OCI-LY7 (cell line): ENCODE results near the gene NAV2. TPM values are rescaled to one million over a fixed set of nuclear protein-coding genes. Genes with fewer than 3 reads are reported as not detected.
"Not testable (repeated sequence)": the region's sequence is repeated elsewhere in the genome, so short reads cannot be mapped to it uniquely, and the experiment has no call there.

Experiments
- BruUV-seq: library from RNA; stranded (reverse); fragments of 400-500 nt; replicated peaks from 2 replicates; lab custom pipeline; 2021; lab: Mats Ljungman, UMichigan
- CTCF ChIA-PET: fragments of 300-600 bp; sonication (Branson Sonifier 250); formaldehyde crosslinking; loops from one replicate; lab custom pipeline; 2022; ENCODE audit warnings: antibody characterized with exemption; ENCODE audit not compliant: unreplicated experiment; lab: Charles Lee
- POLR2A ChIA-PET: fragments of 300-600 bp; sonication (Branson Sonifier 250); formaldehyde crosslinking; loops from one replicate; lab custom pipeline; 2022; ENCODE audit warnings: antibody characterized with exemption; lab: Charles Lee
- DNase-seq: peaks from one replicate; pipeline ENCODE4 v3.0.0-alpha.2; 2015; ENCODE audit warnings: low spot score
- H2AFZ ChIP-seq: fragments of 200-600 bp; sonication (generic), shearing (Covaris generic); 2 replicates; pipeline ENCODE4 v1.6.1; 2014; ENCODE audit warnings: mild to moderate bottlenecking, antibody characterized with exemption, low read length, moderate library complexity
- H3K27ac ChIP-seq: fragments of 200-600 bp; sonication (generic); 2 replicates; pipeline ENCODE4 v1.5.1; 2014; ENCODE audit warnings: mixed run types, low read depth, mild to moderate bottlenecking, moderate library complexity, low read length, inconsistent platforms; ENCODE audit not compliant: poor library complexity, severe bottlenecking
- H3K36me3 ChIP-seq: fragments of 200-600 bp; sonication (generic); 2 replicates; pipeline ENCODE4 v1.6.1; 2014; ENCODE audit warnings: mild to moderate bottlenecking, antibody characterized with exemption, low read length, moderate library complexity, mixed read lengths; ENCODE audit not compliant: insufficient read depth
- H3K4me1 ChIP-seq: fragments of 200-600 bp; sonication (generic); 2 replicates; pipeline ENCODE4 v1.5.1; 2014; ENCODE audit warnings: mild to moderate bottlenecking, low read length; ENCODE audit not compliant: insufficient read depth, poor library complexity, severe bottlenecking
- H3K4me2 ChIP-seq: fragments of 200-600 bp; sonication (generic); 2 replicates; pipeline ENCODE4 v1.6.1; 2014; ENCODE audit warnings: mild to moderate bottlenecking, low read length
- H3K4me3 ChIP-seq: fragments of 200-600 bp; sonication (generic); 2 replicates; pipeline ENCODE4 v1.5.1; 2014; ENCODE audit warnings: mild to moderate bottlenecking, low read depth, low read length; ENCODE audit not compliant: poor library complexity, severe bottlenecking
- H3K79me2 ChIP-seq: fragments of 200-600 bp; sonication (generic); 2 replicates; pipeline ENCODE4 v1.6.1; 2016; ENCODE audit warnings: low read depth, mild to moderate bottlenecking, low read length, moderate library complexity, mixed read lengths; ENCODE audit not compliant: insufficient read depth
- H3K9me2 ChIP-seq: fragments of 200-600 bp; sonication (generic); 2 replicates; pipeline ENCODE4 v1.6.1; 2016; ENCODE audit warnings: mild to moderate bottlenecking, low read length, mixed read lengths; ENCODE audit not compliant: insufficient read depth
- H3K9me3 ChIP-seq: fragments of 200-600 bp; sonication (generic); 2 replicates; pipeline ENCODE4 v1.6.1; 2014; ENCODE audit warnings: mild to moderate bottlenecking, mixed run types, low read length, mixed read lengths
- H4K20me1 ChIP-seq: fragments of 200-600 bp; sonication (generic); 2 replicates; pipeline ENCODE4 v1.6.1; 2014; ENCODE audit warnings: mild to moderate bottlenecking, antibody characterized with exemption, low read length, moderate library complexity, mixed read lengths; ENCODE audit not compliant: insufficient read depth
- CTCF ChIP-seq: fragments of 200-600 bp; sonication (generic); conservative IDR thresholded peaks from 2 replicates; pipeline ENCODE4 v1.5.1; 2014; ENCODE audit warnings: mild to moderate bottlenecking, antibody characterized with exemption, low read length, moderate library complexity, mixed read lengths
- EZH2phosphoT487 ChIP-seq: fragments of 200-600 bp; sonication (generic); IDR thresholded peaks from 2 replicates; pipeline ENCODE4 v1.6.1; 2018; ENCODE audit warnings: low read depth, borderline replicate concordance, mild to moderate bottlenecking, mixed run types, antibody characterized with exemption, low read length, moderate library complexity, mixed read lengths
- intact Hi-C: fragments of 100-400 bp; cut with micrococcal nuclease; formaldehyde crosslinking; loops from one replicate; pipeline ENCODE4 v1.10.0; 2022; ENCODE audit not compliant: unreplicated experiment
- total RNA-seq, 2 experiments: library from RNA; depleted of rRNA in 1 of 2; stranded (reverse); fragments of >200 nt in 1 of 2; shearing (Covaris generic) in 1 of 2; gene quantifications; 2 replicates each; pipeline ENCODE4 v1.2.3, GENCODE V29; 2014 to 2022

The NAV2 gene
- total RNA-seq, 2 experiments from 2014 or later: 0.06 to 0.68 TPM

GRCh38 chr11:20127671-20128527 is 415.3 kb downstream of the NAV2 start:
- Histone ChIP-seq H3K9me3 (no peaks in the 10 kb centered on the region), H3K36me3 (no peaks in the 10 kb centered on the region), H3K9me2 (no peaks in the 10 kb centered on the region), H3K4me3 (no peak overlapping the region), H3K4me2 (no peak overlapping the region), H3K27ac (no peak overlapping the region), H3K79me2 (no peaks in the 10 kb centered on the region), H2AFZ (no peak overlapping the region), H4K20me1 (no peaks in the 10 kb centered on the region), H3K4me1 (no peaks in the 10 kb centered on the region)
- TF ChIP-seq EZH2phosphoT487: no peak
- TF ChIP-seq CTCF: peak; percentile 88
- CTCF ChIA-PET: interaction anchor here (0.5 to 1.4 kb wide), 3 partner anchors 9 to 312 kb away, joined by 3 to 4 read pairs (median 3); no protein-coding TSS in a partner anchor
- POLR2A ChIA-PET: interaction anchor here (0.5 kb wide), 1 partner anchor 203 kb away, joined by 3 read pairs; no protein-coding TSS in a partner anchor
- BruUV-seq: no TSS peak
- intact Hi-C loops: loop anchor here (1.0 to 5.0 kb wide), 3 partner anchors 176 to 481 kb away; no protein-coding TSS in a partner anchor
- DNase-seq: peak; percentile 62

- H2AFZ ChIP-seq, H3K4me1 ChIP-seq, BruUV-seq, POLR2A ChIA-PET, H4K20me1 ChIP-seq, H3K9me2 ChIP-seq, H3K27ac ChIP-seq, DNase-seq, H3K79me2 ChIP-seq, H3K9me3 ChIP-seq, H3K4me3 ChIP-seq, H3K4me2 ChIP-seq, H3K36me3 ChIP-seq: not testable (repeated sequence)
- TF ChIP-seq CTCF: peak; percentile 37; the same call in 1 of the 2 replicates
- CTCF ChIA-PET: interaction anchor here (1.4 kb wide), 1 partner anchor 8 kb away, joined by 3 read pairs; no protein-coding TSS in a partner anchor
- intact Hi-C loops: loop anchor here (1.0 to 5.0 kb wide), 3 partner anchors 176 to 480 kb away; no protein-coding TSS in a partner anchor
These were observed 415.8 kb downstream of the NAV2 start for GRCh38 chr11:20128528-20128825.

- POLR2A ChIA-PET: no interaction called here
These were observed 417.0 kb downstream of the NAV2 start for GRCh38 chr11:20129665-20130064.

More at GRCh38 chr11:20129665-20130064, 417.0 kb downstream of the NAV2 start:
- CTCF ChIA-PET: no interaction called here
- Histone ChIP-seq H3K4me2 (no peak overlapping the region), H3K4me3 (no peak overlapping the region), H3K27ac (no peak overlapping the region), H3K79me2 (no peaks in the 10 kb centered on the region), H4K20me1 (no peaks in the 10 kb centered on the region), H3K36me3 (no peaks in the 10 kb centered on the region), H3K4me1 (no peaks in the 10 kb centered on the region), H2AFZ (no peak overlapping the region), H3K9me2 (no peaks in the 10 kb centered on the region), H3K9me3 (no peaks in the 10 kb centered on the region)
- BruUV-seq: no TSS peak
- TF ChIP-seq CTCF (no peak), EZH2phosphoT487 (no peak)
- intact Hi-C loops: loop anchor here (2.0 to 5.0 kb wide), 2 partner anchors 177 to 479 kb away; no protein-coding TSS in a partner anchor
- no peak for DNase-seq
